HG03571 (cell line): Measurements from ENCODE around the gene PRKCA.

Experiments
- ATAC-seq: cut with Tn5 transposase; IDR thresholded peaks from one replicate; pipeline ENCODE4 v1.9.1; 2021; ENCODE audit not compliant: unreplicated experiment

Gene PRKCA

GRCh38 chr17:66751771-66752170, 449.4 kb downstream of the PRKCA start:
- no peak for ATAC-seq

DNA sequence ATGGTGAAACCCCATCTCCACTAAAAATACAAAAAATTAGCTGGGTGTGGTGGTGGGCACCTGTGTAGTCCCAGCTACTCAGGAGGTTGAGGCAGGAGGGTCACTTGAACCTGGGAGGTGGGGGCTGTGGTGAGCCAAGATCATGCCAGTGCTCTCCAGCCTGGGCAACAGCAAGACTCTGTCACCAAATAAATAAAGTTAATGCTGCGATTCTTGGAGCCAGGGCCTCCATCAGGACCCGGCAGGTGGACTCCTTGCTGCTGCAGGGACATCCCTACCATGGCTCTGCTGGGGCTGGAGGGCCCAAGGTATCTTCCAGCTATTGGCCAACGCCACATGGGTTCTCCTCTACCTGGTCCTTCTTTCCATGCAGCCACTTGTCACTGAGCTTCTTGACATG, 450.0 kb downstream of the PRKCA start:
- no peak for ATAC-seq

DNA sequence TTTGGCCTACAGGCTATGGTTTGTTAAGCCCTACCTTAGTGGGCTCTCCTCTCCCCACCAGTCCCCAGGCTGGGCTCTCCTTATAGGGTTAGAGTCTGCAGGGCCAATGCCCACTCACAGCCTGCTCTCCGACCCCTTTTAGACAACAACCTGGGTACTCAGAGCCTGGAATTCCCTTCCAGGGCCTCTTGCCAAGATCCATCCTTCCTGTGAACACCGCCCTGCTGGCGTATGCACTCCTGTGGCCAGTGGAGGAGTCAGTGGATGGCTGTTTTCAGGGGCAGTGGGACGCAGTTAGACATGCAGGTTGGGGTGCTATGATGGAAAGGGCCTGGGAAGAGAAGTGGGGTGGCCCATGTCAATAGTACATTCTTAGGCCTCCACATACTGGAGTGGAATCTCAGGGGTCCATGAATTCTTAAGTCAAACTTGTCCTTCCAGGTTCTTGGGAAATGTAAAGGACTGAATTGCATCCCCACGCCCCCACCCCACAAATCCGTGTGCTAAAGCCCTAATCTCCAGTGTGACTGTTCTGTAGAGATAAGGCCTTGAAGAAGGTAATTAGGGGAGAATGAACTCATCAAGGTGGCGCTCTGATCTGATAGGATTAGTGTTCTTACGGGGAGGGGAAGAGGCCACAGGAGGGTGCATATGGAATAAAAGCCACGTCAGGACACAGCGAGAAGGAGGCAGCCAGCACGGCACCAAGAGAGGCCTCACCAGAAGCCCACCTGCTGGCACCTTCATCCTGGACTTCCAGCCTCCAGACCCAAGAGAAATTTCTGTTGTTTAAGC, 450.9 kb downstream of the PRKCA start:
- ATAC-seq, result no peak

DNA sequence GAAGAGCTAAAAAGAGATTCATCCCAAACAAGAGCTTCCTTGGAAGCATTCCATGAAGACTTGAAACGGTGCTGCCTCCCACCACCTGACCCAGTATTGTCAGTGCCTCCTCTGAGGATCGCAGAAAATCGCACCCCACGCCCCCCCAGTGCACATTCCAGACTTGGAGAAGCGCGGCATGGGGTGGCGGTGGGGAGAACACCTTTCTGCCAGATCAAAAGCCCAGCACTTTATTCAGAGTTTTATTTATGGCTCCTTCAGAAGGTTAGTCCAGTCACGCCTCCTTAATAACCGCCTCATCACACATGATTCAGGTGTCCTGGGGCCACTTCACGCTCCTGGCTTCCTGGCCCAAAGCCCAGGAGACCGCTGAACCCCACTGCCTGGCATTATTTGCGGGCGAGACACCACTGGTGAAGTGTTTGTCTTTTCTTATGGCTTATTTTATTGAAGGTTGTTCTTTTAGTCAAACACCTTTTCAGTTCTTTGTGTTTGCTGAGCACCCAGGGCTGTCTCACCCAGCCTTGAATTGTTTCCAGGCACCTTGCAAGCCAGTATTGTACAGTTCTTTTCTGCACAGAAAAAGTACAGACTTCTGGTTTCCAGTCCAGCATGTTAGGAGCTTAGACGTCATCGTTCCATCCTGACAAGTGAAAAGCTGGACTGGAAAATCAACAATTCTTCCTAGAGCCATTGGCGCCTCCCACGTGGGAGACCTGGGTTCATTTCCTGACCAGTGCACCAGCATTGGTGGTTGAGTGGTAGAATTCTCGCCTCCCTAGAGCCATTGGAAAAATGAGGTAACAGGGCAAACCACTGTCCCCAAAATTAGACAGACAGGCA, 452.9 kb downstream of the PRKCA start:
- ATAC-seq, result no peak

DNA sequence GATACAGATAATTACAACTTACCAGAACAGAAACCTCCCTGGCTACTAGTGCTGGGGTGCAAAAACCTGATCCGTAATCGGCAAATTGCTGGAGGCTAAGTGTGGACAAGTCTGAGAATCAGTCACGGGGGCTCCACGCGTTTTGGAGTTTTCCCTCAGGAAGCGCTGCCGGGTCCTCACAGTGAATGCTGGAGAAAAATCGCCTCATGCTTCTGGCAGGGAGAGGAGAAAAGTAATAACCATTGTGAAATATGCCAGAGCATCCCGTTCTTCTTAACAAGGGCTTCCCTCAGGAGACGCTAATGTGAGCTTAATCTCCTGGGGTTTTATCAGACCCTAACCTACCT, 453.5 kb downstream of the PRKCA start:
- ATAC-seq, result no peak

DNA sequence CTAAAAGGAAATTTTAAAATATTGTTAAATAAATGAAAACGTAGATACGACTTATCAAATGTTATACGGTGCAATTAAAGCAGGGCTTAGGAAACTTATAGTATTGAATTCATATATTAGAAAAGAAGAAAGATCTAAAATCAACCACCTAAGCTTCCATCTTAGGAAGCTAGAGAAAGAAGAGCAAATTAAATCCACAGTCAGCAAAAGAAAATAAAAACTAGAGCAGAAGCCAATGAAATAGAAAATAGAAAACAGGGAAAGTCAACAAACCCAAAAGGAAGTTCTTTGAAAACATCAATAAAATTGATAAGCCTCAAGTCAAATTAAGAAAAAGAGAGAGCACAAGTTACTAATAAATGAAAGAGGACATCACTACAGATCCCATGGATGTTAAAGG, 457.9 kb downstream of the PRKCA start:
- ATAC-seq, result no peak

DNA sequence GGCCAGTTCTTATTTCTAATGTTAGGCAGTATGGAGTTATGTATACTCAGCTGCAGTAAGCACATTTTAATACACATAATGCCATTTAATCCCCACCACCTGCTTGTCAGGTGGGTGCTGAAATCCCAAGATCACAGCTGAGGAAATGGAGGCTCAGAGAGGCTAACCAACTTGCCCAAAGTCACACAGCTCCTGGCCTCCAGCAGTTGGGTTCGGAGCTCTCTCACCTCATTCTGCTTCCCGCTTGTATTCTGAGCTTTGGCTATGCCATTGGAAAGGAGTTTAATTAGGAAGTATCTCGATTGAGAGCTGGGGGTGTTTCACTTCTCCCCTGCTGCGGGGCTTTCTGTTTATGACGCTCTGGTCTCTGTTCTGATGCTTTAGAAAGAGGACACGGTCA, 459.9 kb downstream of the PRKCA start:
- ATAC-seq, result no peak

GRCh38 chr17:66763056-66763455, 460.6 kb downstream of the PRKCA start:
- ATAC-seq, result no peak

DNA sequence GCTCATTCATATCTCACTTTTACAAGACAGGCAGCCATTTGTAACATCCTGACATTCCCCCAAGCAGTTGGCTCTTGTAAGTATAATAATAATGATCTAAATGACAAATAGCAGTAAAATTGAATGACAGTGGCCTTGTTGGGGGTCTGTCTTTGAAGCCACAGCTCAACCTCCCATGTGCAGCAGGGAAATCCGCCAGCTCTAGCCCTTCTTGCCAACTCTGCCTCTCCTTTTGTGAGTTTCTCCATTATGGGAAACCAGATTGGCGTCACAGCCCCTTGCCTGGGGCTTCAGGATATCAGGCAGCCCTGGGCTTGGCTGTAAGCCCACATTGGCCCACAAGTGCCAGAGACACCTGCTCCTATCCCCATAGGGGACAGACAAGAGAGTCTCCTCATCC, 462.1 kb downstream of the PRKCA start:
- ATAC-seq, result no peak

- ATAC-seq, result no peak
Observed at GRCh38 chr17:66767154-66767933, 464.9 kb downstream of the PRKCA start.

- ATAC-seq, result no peak
Observed at GRCh38 chr17:66769911-66770310, 467.5 kb downstream of the PRKCA start.

DNA sequence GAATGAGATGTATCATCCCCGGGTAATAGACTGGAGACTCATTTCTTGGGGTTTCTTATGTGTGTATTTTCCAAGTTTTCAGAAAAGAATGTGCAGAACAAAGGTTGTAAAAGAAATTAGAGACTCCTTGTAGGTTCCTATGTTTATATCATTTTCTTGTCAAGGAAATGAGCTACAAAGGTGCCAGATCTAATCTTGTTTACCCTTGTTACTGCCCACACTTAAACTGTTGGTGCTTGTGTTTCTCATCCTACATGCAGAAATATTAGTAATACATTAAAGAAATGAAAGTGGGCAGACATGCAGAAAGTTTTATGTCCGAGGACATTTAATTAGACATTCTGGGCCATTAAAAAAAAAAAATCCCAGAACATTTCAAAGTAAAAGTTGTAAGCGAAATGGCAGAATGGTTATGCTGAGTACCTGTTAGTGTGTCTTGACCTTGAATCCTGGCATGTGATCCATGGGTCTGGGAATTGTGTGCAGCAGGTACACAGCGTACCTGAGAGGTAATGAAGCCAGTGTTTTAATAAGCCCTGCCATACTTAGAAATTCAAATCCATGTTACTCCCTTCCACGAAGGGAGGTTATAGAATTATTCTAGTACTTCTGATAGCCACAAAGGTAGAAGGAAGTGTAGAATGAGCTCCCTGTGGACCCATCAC, 469.9 kb downstream of the PRKCA start:
- ATAC-seq, result no peak

GRCh38 chr17:66775271-66775670, 472.9 kb downstream of the PRKCA start:
- ATAC-seq, result no peak

GRCh38 chr17:66775881-66776400, 473.5 kb downstream of the PRKCA start:
- ATAC-seq, result no peak

- ATAC-seq, result no peak
Observed at GRCh38 chr17:66776999-66777688, 474.7 kb downstream of the PRKCA start.

DNA sequence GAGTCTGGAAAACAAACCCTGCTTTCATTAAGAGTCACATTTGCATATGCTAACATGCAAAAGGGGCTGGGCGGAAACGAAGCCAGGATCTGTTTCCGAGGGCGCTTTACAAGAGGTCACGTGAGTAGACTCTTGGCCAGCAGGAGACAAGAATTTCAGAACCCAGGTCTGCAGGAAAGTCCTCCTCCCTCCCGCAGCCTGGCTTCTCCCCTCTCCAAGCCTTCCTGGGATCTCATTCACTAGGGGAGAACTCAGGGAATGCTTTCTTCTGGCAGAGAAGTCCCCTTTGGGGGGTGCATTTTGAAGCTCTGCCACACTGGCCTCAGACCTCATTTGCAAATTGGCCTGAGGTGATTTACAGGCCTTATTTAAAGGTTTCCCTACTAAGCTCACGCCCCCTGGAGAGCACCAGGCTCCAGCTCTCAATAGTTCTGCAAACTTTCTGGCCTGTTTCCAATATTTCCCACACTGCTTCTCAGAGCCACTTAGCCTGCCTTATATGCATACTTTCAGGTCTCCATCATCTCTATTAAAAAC, 475.3 kb downstream of the PRKCA start:
- ATAC-seq, result no peak

DNA sequence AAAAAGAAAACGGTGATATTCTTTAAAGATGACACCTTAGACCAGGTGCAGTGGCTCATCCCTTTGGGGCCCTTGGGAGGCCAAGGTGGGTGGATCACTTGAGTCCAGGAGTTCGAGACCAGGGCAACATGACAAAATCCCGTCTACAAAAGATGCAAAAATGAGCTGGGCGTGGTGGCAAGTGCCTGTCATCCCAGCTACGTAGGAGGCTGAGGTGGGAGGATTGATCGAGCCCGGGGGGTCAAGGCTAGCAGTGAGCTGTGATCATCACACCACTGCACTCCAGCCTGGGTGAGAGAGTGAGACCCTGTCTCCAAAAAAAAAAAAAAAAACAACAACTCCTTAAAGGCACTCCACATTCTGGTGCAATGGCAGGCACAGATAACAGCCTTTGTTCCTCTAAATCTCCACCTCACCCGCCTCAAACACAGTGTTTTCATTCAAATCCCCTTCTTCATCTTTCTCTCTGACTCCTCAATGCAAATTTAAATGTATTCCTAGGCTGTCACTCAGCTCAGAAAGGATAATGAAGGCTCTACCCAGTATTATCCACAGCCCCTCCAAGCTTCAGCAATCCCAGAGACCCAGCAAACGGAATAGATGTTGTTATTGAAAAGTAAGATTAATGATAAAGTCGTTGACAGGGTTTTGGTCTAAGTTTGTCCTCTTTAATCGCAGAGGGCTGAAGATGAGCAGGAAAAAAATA, 476.3 kb downstream of the PRKCA start:
- ATAC-seq, result no peak

- ATAC-seq, result no peak
Observed at GRCh38 chr17:66779237-66779606, 476.8 kb downstream of the PRKCA start.

- ATAC-seq, result no peak
Observed at GRCh38 chr17:66781135-66781534, 478.7 kb downstream of the PRKCA start.
